Measurements from ENCODE around the gene MTMR11.
"Not testable (repeated sequence)": the region's sequence is repeated elsewhere in the genome, so short reads cannot be mapped to it uniquely, and the experiment has no call there.

The MTMR11 gene

DNA sequence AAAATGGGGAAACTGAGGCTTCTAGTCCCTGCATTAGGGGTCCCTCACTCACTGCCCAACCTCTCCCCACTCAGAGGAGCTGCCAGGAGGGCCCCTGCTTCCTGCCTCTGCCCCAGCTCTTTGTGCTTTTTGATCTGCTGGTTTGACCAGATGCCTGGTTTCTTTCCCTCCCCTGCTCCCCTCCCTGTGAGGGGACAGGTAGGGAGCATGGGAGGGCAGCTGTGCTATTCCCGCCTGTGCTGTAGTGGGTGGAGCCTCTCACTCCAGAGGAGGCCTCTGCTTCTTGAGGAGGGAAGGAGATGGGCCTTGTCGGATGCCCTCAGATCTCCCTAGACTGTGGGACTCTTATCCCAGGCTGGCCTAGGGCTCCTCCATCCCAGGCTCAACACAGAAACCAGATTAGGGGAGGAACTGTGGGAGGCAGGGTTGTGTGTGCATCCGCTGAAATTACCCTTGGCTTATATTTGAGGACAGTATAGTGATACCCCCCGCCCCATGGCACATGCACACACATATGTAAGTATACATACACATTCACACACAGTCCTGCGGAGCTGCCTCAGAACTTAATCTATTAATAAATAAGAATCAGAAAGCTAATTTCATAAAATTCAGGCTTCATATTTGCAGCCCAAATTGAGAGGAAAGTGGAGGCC, 32.7 kb downstream of the MTMR11 start:
- in situ Hi-C loops (cut with HindIII; ENCODE audit: low sequenced_read_pairs), result no loop called here

GRCh38 chr1:149899460-149900284, 37.0 kb downstream of the MTMR11 start, which contains the start of gene BOLA1:
BOLA1 (plus strand) TSS chr1:149899568; CDS start chr1:149900060, 492 bp downstream.
- in situ Hi-C loops (cut with HindIII; ENCODE audit: low sequenced_read_pairs), result no loop called here

- in situ Hi-C loops (cut with HindIII; ENCODE audit: low sequenced_read_pairs), result no loop called here
These were observed 40.1 kb downstream of the MTMR11 start for GRCh38 chr1:149896575-149896974.

- in situ Hi-C loops (cut with HindIII; ENCODE audit: low sequenced_read_pairs), result no loop called here
These were observed 47.7 kb downstream of the MTMR11 start for GRCh38 chr1:149888999-149889289.

DNA sequence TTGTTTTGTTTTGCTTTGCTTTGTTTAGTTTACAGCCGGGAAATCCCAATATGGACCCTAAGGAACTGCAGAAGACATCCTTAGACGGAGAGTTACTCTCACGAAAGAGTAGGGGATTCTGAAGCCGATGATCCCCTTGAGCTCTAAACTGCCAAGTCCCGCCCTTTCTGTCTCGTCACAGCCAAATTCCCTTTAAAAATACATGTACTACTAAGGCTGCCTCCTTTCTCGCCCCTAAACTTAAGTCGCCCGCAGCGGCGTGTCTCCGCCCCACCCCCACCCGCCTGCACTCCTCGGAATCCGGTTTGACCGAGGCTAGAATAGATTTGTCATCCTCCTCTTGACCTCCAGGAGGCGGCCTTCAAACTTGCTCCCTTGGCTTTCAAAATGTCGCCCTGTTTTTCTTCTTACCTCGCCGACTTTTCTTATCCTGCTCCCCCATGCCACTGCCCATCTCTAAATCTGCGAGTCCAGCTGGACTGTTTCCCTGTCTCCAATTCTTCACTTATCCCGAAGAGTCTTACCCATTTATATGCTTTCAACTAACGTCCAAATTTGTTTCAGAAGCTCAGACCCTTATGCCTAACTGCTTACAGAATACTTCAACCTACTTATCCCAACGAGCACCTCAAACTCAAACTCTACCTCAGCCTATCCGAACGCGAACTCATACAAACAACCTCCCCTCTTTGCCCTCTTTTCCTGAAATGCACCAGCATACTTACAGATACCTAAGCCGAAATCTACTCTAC, 48.3 kb downstream of the MTMR11 start:
- in situ Hi-C loops (cut with HindIII; ENCODE audit: low sequenced_read_pairs), result no loop called here

GRCh38 chr1:149887456-149888246, 49.0 kb downstream of the MTMR11 start:
- in situ Hi-C loops (cut with HindIII; ENCODE audit: low sequenced_read_pairs), result no loop called here

DNA sequence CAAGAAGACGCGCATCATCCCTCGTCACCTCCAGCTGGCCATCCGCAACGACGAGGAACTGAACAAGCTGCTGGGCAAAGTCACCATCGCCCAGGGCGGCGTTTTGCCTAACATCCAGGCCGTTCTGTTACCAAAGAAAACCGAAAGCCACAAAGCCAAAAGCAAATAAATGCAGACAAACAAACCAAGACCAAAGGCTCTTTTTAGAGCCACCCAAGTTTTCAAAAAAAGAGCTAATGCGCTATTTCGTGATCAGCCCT, 49.6 kb downstream of the MTMR11 start:
- in situ Hi-C loops (cut with HindIII; ENCODE audit: low sequenced_read_pairs), result not testable (repeated sequence)

DNA sequence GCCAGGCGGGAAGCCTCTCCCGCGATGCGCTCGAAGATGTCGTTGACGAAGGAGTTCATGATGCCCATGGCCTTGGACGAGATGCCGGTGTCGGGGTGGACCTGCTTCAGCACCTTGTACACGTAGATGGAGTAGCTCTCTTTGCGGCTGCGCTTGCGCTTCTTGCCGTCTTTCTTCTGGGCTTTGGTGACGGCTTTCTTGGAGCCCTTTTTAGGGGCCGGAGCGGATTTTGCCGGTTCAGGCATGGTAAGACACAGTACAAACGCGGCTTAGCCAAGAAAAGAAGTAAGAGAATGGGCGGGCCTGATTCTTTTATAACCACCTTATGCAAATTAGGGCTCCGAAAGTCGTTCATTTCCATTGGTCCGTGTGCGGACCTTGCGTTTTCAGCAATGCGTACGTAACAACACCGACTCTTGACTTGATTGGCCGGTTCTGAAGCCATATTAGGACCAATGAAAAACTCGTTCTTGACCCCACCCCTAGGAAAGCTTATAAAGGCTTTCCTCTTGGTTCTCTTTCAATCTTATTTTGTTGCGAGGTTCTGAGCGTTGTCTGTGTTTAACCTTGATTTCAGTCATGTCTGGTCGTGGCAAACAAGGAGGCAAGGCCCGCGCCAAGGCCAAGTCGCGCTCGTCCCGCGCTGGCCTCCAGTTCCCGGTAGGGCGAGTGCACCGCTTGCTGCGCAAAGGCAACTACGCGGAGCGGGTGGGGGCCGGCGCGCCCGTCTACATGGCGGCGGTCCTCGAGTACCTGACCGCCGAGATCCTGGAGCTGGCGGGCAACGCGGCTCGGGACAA, 50.1 kb downstream of the MTMR11 start:
- in situ Hi-C loops (cut with HindIII; ENCODE audit: low sequenced_read_pairs), result no loop called here

DNA sequence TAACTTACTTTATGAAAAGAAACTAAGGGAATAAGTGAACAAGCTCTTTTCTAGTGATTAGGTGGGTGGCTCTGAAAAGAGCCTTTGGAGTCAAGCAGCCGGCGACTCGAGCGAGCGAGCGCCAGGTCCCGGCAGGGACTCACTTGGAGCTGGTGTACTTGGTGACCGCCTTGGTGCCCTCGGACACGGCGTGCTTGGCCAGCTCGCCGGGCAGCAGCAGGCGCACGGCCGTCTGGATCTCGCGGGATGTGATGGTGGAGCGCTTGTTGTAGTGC, 50.6 kb downstream of the MTMR11 start:
- in situ Hi-C loops (cut with HindIII; ENCODE audit: low sequenced_read_pairs), result not testable (repeated sequence)

GRCh38 chr1:149885339-149886120, 51.1 kb downstream of the MTMR11 start:
- in situ Hi-C loops (cut with HindIII; ENCODE audit: low sequenced_read_pairs), result no loop called here

DNA sequence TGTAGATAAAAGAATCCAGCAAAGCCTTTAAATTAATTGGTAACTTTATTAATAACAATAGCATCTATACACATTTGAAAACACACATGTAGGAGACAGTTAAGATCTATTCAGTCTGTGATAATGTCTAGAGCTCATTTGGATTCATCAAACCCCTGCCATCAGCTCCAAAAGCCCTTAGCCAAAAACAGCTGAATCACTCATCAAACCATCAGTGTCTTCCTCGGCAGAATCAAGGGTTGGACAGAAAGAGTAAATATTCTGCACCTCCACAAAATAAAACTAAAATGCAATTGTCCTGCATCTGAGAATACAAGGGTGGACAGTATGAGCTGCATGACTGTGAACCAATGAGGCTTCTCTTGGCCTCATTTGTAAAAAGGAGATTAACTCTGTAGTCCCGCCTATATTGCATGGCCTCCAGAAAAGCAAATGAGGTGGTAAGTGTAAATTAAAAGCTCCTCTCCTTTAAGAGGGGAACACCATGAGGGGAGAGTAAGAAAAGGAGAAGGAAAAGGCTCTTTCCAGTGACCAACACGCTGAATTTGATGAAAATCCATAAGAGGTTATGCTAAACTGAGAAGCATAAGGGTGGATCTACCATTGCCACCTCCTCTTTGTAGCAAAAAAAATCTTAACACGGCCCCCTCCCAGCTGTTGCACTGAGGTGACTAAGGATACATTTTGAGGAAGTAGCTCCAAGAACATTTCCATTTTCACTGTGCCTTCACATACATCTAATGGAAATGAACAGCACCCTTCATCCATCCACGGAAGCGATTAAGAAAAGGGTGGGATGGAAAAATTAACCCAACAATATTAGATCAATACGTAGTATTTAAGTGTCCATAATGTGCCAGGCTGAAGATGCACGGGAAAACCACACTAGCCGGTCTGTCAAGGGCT, 52.0 kb downstream of the MTMR11 start:
- in situ Hi-C loops (cut with HindIII; ENCODE audit: low sequenced_read_pairs), result no loop called here

DNA sequence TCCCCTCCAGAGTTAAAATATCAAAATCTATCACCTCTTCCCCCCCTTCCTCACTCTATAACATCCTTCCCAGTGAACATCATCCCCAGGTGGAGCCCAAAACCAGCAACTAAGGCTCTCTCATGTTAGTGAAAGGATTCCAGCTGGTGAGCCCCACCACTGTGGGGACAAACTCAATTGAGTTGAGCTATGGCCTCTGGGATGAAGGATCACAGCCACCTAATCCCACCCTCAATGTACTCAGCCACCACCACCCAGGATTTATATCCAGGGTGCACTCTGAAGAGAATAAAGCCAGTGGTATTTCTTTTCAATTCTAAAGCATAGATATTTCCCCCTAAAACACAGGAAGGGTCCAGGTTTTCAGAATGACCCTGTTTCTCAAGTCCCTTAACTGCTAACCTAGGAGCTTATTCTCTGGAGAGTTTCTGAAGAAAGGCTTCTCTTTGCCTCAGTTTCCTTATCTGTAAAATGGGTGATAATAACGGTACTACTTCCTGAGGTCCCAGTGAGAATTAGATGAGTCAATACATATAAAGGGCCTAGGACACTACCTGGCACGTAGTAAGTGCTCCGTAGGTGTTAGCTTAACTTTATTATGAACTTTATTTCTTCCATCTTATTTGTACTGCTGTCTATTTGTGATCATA, 53.0 kb downstream of the MTMR11 start:
- in situ Hi-C loops (cut with HindIII; ENCODE audit: low sequenced_read_pairs), result no loop called here

GRCh38 chr1:149881876-149882275, 54.8 kb downstream of the MTMR11 start:
- in situ Hi-C loops (cut with HindIII; ENCODE audit: low sequenced_read_pairs), result no loop called here

GRCh38 chr1:149879556-149879955, 57.1 kb downstream of the MTMR11 start:
- in situ Hi-C loops (cut with HindIII; ENCODE audit: low sequenced_read_pairs), result no loop called here

All from DLD1 (cell line).